WTC11 (cell line): Measurements from ENCODE around the gene GPRC5A. TPM values are rescaled to one million over a fixed set of nuclear protein-coding genes. Genes with fewer than 3 reads are reported as not detected.

ENCODE experiments used
- ATAC-seq: fragments of 200-7000 bp; cut with Tn5 transposase; 2 replicates; pipeline ENCODE4 v1.10.0; 2021; ENCODE audit warnings: mild to moderate bottlenecking, moderate library complexity
- CTCF ChIA-PET: fragments of 300-600 bp; sonication (Branson Sonifier 250); formaldehyde crosslinking; loops from one replicate; lab custom pipeline; 2021; ENCODE audit warnings: antibody characterized with exemption; lab: Charles Lee
- POLR2A ChIA-PET: fragments of 350-600 bp; sonication (Branson Sonifier 250); formaldehyde crosslinking; loops from one replicate; lab custom pipeline; 2021; ENCODE audit warnings: antibody characterized with exemption; lab: Charles Lee
- DNase-seq: peaks from one replicate; pipeline ENCODE4 v3.0.0; 2021; ENCODE audit warnings: low spot score
- H3K27ac Mint-ChIP-seq: 2 replicates; pipeline ENCODE4 v1.8.0; 2021; ENCODE audit warnings: mixed read lengths
- H3K27me3 Mint-ChIP-seq: 2 replicates; pipeline ENCODE4 v1.8.0; 2021; ENCODE audit warnings: low read depth, mild to moderate bottlenecking, moderate library complexity, mixed read lengths
- H3K36me3 Mint-ChIP-seq: 2 replicates; pipeline ENCODE4 v1.8.0; 2021; ENCODE audit warnings: mixed read lengths
- H3K4me1 Mint-ChIP-seq: 2 replicates; pipeline ENCODE4 v1.8.0; 2022; ENCODE audit warnings: mixed read lengths
- H3K4me3 Mint-ChIP-seq: 2 replicates; pipeline ENCODE4 v1.8.0; 2021; ENCODE audit warnings: mild to moderate bottlenecking, moderate library complexity, mixed read lengths
- H3K9me3 Mint-ChIP-seq: 2 replicates; pipeline ENCODE4 v1.8.0; 2021; ENCODE audit warnings: mixed read lengths
- AR ChIP-seq: fragments of 250-450 bp; sonication (Bioruptor Pico); IDR thresholded peaks from 2 replicates; pipeline ENCODE4 v1.9.0; 2021; ENCODE audit warnings: mild to moderate bottlenecking
- ARID4B ChIP-seq: sonication (generic); formaldehyde crosslinking; IDR thresholded peaks from 2 replicates; pipeline ENCODE4 v1.8.0; 2023; ENCODE audit warnings: missing genetic modification reagents, mild to moderate bottlenecking, borderline replicate concordance
- EMX1 ChIP-seq: fragments of 250-450 bp; sonication (Bioruptor Pico); IDR thresholded peaks from 2 replicates; pipeline ENCODE4 v1.8.0; 2021; ENCODE audit warnings: mild to moderate bottlenecking
- FOXP1 ChIP-seq: sonication (generic); formaldehyde crosslinking; IDR thresholded peaks from 2 replicates; pipeline ENCODE4 v1.8.0; 2022; ENCODE audit warnings: missing genetic modification reagents, mild to moderate bottlenecking, moderate library complexity, borderline replicate concordance
- GTF2I ChIP-seq: fragments of 250-450 bp; sonication (Bioruptor Pico); conservative IDR thresholded peaks from 2 replicates; pipeline ENCODE4 v1.4.0; 2021; ENCODE audit warnings: mild to moderate bottlenecking
- HMGA2 ChIP-seq: fragments of 250-450 bp; sonication (Bioruptor Pico); IDR thresholded peaks from 2 replicates; pipeline ENCODE4 v1.4.0; 2021; ENCODE audit warnings: mild to moderate bottlenecking, moderate library complexity
- NFATC4 ChIP-seq: fragments of 250-450 bp; sonication (Bioruptor Pico); IDR thresholded peaks from 2 replicates; pipeline ENCODE4 v1.9.0; 2021; ENCODE audit warnings: mild to moderate bottlenecking
- PREB ChIP-seq: sonication (generic); formaldehyde crosslinking; IDR thresholded peaks from 2 replicates; pipeline ENCODE4 v1.8.1; 2022; ENCODE audit warnings: mild to moderate bottlenecking, missing genetic modification reagents, moderate library complexity, borderline replicate concordance
- PRRX2 ChIP-seq: fragments of 250-450 bp; sonication (Bioruptor Pico); IDR thresholded peaks from 2 replicates; pipeline ENCODE4 v1.8.0; 2021; ENCODE audit warnings: mild to moderate bottlenecking
- TEAD4 ChIP-seq: sonication (generic); formaldehyde crosslinking; IDR thresholded peaks from 2 replicates; pipeline ENCODE4 v1.8.0; 2022; ENCODE audit warnings: mild to moderate bottlenecking, missing genetic modification reagents
- TP53 ChIP-seq: sonication (generic); formaldehyde crosslinking; IDR thresholded peaks from 2 replicates; pipeline ENCODE4 v1.8.1; 2023; ENCODE audit warnings: mild to moderate bottlenecking, missing genetic modification reagents
- USF2 ChIP-seq: sonication (generic); formaldehyde crosslinking; IDR thresholded peaks from 2 replicates; pipeline ENCODE4 v1.8.1; 2023; ENCODE audit warnings: mild to moderate bottlenecking, missing genetic modification reagents, moderate library complexity
- ZBTB21 ChIP-seq: sonication (generic); formaldehyde crosslinking; IDR thresholded peaks from 2 replicates; pipeline ENCODE4 v1.8.1; 2023; ENCODE audit warnings: mild to moderate bottlenecking, missing genetic modification reagents, borderline replicate concordance
- ZBTB43 ChIP-seq: sonication (generic); formaldehyde crosslinking; IDR thresholded peaks from 2 replicates; pipeline ENCODE4 v1.8.1; 2023; ENCODE audit warnings: mild to moderate bottlenecking, missing genetic modification reagents
- ZNF232 ChIP-seq: sonication (generic); formaldehyde crosslinking; IDR thresholded peaks from 2 replicates; pipeline ENCODE4 v1.8.0; 2022; ENCODE audit warnings: mild to moderate bottlenecking, missing genetic modification reagents
- ZNF317 ChIP-seq: sonication (generic); formaldehyde crosslinking; IDR thresholded peaks from 2 replicates; pipeline ENCODE4 v1.8.1; 2023; ENCODE audit warnings: low read depth, mild to moderate bottlenecking, moderate library complexity, missing genetic modification reagents, borderline replicate concordance
- ZNF396 ChIP-seq: fragments of 250-450 bp; sonication (Bioruptor Pico); IDR thresholded peaks from 2 replicates; pipeline ENCODE4 v1.8.0; 2021; ENCODE audit warnings: mild to moderate bottlenecking, moderate library complexity, borderline replicate concordance
- ZNF425 ChIP-seq: fragments of 250-450 bp; sonication (Bioruptor Pico); conservative IDR thresholded peaks from 2 replicates; pipeline ENCODE4 v1.9.0; 2021; ENCODE audit warnings: mild to moderate bottlenecking
- total RNA-seq: library from RNA; stranded (reverse); gene quantifications from 3 replicates; pipeline ENCODE4 v1.2.3, GENCODE V29; 2021

GPRC5A gene
- total RNA-seq, 1 experiment from 2014 or later, result 1.1 TPM

GRCh38 chr12:12922978-12923377 is 31.6 kb downstream of the GPRC5A start:
- Mint-ChIP-seq H3K4me1 (peaks cover 12% of the 10 kb centered on the region), H3K27me3 (no peaks in the 10 kb centered on the region; the same call in 1 of the 2 replicates), H3K27ac (no peak overlapping the region), H3K36me3 (no peaks in the 10 kb centered on the region), H3K9me3 (0 out of 2 replicates have a peak, but pooled peaks cover 3% of the 10 kb centered on the region), H3K4me3 (no peak overlapping the region)
- DNase-seq, result no peak
- CTCF ChIA-PET, result no interaction called here
- POLR2A ChIA-PET, result no interaction called here
- no peak for ATAC-seq
- TF ChIP-seq USF2 (no peak), HMGA2 (CRISPR knock-in tag) (no peak), ZBTB43 (no peak), TEAD4 (CRISPR knock-in tag) (no peak), TP53 (no peak), FOXP1 (no peak)

- H3K27ac Mint-ChIP-seq, result no peak overlapping the region
- peaks cover 8% of the 10 kb centered on the region for H3K4me1 Mint-ChIP-seq
- DNase-seq (no peak), ATAC-seq (no peak)
- no peaks in the 10 kb centered on the region for H3K36me3 Mint-ChIP-seq
- ChIA-PET POLR2A (no interaction called here), CTCF (interaction anchor here (1.0 kb wide), 1 partner anchor 52 kb away, joined by 3 read pairs; no protein-coding TSS in a partner anchor)
- no peak for TF ChIP-seq USF2
- TF ChIP-seq ZBTB21 (CRISPR knock-in tag), result no peak
- TF ChIP-seq AR, result no peak
- no peak for TF ChIP-seq NFATC4 (CRISPR knock-in tag)
- no peak for TF ChIP-seq EMX1 (CRISPR knock-in tag)
- no peak for TF ChIP-seq ZNF317 (CRISPR knock-in tag)
- TF ChIP-seq PRRX2, result no peak
- no peak for TF ChIP-seq ZNF396 (CRISPR knock-in tag)
- TF ChIP-seq GTF2I (CRISPR knock-in tag), result no peak
- no peak overlapping the region for H3K4me3 Mint-ChIP-seq
- H3K27me3 Mint-ChIP-seq, result no peaks in the 10 kb centered on the region; the same call in 1 of the 2 replicates
- H3K9me3 Mint-ChIP-seq, result 0 out of 2 replicates have a peak, but pooled peaks cover 3% of the 10 kb centered on the region
Observed at GRCh38 chr12:12924169-12924568, 32.8 kb downstream of the GPRC5A start.

- no peaks in the 10 kb centered on the region for H3K36me3 Mint-ChIP-seq
- ATAC-seq (no peak), DNase-seq (no peak)
- H3K9me3 Mint-ChIP-seq, result peaks cover 5% of the 10 kb centered on the region
- peaks cover 8% of the 10 kb centered on the region for H3K4me1 Mint-ChIP-seq
- no peak overlapping the region for H3K27ac Mint-ChIP-seq
- no peaks in the 10 kb centered on the region; the same call in 1 of the 2 replicates for H3K27me3 Mint-ChIP-seq
- CTCF ChIA-PET, result interaction anchor here (1.3 kb wide), 1 partner anchor 51 kb away, joined by 3 read pairs; no protein-coding TSS in a partner anchor
- POLR2A ChIA-PET, result no interaction called here
- H3K4me3 Mint-ChIP-seq, result no peak overlapping the region
- TF ChIP-seq ZNF232 (CRISPR knock-in tag) (no peak), ARID4B (CRISPR knock-in tag) (no peak), ZNF425 (CRISPR knock-in tag) (no peak), ZNF317 (CRISPR knock-in tag) (no peak), PREB (CRISPR knock-in tag) (no peak), HMGA2 (CRISPR knock-in tag) (no peak)
Observed at GRCh38 chr12:12925388-12925787, 34.0 kb downstream of the GPRC5A start.
